ENCODE data around the gene YJEFN3.

DNA sequence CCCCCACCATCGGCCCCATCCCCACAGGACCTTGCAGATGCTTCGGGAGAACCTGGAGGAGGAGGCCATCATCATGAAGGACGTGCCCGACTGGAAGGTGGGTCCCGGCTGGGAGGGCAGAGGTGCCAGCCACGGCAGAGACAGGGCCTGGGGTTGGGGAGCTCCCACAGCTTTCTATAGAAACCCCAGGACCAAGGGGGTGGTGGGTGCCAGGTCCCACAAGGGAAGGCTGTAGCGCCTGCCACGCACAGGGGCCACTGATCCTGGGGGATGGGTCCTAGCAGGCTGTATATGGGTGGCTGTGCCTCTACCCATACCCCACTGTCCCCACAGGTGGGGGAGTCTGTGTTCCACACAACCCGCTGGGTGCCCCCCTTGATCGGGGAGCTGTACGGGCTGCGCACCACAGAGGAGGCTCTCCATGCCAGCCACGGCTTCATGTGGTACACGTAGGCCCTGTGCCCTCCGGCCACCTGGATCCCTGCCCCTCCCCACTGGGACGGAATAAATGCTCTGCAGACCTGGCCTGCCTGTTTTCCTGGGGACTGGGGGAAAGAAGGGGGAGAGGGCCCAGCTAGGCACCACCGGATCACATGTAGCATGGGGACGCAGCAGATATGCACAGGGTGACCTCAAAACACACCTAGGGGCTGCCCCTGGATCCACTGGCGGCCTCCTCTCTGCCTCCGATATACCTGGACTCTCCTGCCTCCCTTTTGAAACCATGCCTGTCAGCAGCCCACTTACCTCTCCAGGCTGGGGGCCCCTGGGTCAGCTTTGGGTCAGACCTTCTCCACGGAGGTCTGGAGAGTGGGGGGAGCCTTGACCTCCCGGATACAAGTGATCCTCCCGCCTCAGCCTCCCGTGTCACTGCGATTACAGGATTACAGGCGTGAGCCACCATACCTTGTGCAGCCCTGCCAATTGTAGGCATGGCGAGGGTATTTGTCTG lies 761 bp upstream of the YJEFN3 start:
- TF ChIP-seq, protein P1, sequence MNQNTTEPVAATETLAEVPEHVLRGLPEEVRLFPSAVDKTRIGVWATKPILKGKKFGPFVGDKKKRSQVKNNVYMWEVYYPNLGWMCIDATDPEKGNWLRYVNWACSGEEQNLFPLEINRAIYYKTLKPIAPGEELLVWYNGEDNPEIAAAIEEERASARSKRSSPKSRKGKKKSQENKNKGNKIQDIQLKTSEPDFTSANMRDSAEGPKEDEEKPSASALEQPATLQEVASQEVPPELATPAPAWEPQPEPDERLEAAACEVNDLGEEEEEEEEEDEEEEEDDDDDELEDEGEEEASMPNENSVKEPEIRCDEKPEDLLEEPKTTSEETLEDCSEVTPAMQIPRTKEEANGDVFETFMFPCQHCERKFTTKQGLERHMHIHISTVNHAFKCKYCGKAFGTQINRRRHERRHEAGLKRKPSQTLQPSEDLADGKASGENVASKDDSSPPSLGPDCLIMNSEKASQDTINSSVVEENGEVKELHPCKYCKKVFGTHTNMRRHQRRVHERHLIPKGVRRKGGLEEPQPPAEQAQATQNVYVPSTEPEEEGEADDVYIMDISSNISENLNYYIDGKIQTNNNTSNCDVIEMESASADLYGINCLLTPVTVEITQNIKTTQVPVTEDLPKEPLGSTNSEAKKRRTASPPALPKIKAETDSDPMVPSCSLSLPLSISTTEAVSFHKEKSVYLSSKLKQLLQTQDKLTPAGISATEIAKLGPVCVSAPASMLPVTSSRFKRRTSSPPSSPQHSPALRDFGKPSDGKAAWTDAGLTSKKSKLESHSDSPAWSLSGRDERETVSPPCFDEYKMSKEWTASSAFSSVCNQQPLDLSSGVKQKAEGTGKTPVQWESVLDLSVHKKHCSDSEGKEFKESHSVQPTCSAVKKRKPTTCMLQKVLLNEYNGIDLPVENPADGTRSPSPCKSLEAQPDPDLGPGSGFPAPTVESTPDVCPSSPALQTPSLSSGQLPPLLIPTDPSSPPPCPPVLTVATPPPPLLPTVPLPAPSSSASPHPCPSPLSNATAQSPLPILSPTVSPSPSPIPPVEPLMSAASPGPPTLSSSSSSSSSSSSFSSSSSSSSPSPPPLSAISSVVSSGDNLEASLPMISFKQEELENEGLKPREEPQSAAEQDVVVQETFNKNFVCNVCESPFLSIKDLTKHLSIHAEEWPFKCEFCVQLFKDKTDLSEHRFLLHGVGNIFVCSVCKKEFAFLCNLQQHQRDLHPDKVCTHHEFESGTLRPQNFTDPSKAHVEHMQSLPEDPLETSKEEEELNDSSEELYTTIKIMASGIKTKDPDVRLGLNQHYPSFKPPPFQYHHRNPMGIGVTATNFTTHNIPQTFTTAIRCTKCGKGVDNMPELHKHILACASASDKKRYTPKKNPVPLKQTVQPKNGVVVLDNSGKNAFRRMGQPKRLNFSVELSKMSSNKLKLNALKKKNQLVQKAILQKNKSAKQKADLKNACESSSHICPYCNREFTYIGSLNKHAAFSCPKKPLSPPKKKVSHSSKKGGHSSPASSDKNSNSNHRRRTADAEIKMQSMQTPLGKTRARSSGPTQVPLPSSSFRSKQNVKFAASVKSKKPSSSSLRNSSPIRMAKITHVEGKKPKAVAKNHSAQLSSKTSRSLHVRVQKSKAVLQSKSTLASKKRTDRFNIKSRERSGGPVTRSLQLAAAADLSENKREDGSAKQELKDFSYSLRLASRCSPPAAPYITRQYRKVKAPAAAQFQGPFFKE (tag by site-specific recombination; IDR thresholded peaks at IDR 0.05; ENCODE audit: borderline replicate concordance) = no peak
- TF ChIP-seq, protein P2, sequence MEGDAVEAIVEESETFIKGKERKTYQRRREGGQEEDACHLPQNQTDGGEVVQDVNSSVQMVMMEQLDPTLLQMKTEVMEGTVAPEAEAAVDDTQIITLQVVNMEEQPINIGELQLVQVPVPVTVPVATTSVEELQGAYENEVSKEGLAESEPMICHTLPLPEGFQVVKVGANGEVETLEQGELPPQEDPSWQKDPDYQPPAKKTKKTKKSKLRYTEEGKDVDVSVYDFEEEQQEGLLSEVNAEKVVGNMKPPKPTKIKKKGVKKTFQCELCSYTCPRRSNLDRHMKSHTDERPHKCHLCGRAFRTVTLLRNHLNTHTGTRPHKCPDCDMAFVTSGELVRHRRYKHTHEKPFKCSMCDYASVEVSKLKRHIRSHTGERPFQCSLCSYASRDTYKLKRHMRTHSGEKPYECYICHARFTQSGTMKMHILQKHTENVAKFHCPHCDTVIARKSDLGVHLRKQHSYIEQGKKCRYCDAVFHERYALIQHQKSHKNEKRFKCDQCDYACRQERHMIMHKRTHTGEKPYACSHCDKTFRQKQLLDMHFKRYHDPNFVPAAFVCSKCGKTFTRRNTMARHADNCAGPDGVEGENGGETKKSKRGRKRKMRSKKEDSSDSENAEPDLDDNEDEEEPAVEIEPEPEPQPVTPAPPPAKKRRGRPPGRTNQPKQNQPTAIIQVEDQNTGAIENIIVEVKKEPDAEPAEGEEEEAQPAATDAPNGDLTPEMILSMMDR (tag by site-specific recombination; IDR thresholded peaks at IDR 0.05) = no peak
- TF ChIP-seq ZNF530 (tag by site-specific recombination; IDR thresholded peaks at IDR 0.05; ENCODE audit: low read depth) (no peak), ZBTB17 (tag by site-specific recombination; IDR thresholded peaks at IDR 0.05) (no peak), SP7 (tag by site-specific recombination; IDR thresholded peaks at IDR 0.05) (no peak), BCL11A (tag by site-specific recombination; IDR thresholded peaks at IDR 0.05; ENCODE audit: low read depth) (no peak)
- TF ChIP-seq, protein P3, sequence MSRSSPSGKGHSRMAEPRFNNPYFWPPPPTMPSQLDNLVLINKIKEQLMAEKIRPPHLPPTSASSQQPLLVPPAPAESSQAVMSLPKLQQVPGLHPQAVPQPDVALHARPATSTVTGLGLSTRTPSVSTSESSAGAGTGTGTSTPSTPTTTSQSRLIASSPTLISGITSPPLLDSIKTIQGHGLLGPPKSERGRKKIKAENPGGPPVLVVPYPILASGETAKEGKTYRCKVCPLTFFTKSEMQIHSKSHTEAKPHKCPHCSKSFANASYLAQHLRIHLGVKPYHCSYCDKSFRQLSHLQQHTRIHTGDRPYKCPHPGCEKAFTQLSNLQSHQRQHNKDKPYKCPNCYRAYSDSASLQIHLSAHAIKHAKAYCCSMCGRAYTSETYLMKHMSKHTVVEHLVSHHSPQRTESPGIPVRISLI (tag by site-specific recombination; IDR thresholded peaks at IDR 0.05) = no peak
- TF ChIP-seq, protein P4, sequence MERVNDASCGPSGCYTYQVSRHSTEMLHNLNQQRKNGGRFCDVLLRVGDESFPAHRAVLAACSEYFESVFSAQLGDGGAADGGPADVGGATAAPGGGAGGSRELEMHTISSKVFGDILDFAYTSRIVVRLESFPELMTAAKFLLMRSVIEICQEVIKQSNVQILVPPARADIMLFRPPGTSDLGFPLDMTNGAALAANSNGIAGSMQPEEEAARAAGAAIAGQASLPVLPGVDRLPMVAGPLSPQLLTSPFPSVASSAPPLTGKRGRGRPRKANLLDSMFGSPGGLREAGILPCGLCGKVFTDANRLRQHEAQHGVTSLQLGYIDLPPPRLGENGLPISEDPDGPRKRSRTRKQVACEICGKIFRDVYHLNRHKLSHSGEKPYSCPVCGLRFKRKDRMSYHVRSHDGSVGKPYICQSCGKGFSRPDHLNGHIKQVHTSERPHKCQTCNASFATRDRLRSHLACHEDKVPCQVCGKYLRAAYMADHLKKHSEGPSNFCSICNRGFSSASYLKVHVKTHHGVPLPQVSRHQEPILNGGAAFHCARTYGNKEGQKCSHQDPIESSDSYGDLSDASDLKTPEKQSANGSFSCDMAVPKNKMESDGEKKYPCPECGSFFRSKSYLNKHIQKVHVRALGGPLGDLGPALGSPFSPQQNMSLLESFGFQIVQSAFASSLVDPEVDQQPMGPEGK (tag by site-specific recombination; IDR thresholded peaks at IDR 0.05) = no peak
- TF ChIP-seq, protein P5, sequence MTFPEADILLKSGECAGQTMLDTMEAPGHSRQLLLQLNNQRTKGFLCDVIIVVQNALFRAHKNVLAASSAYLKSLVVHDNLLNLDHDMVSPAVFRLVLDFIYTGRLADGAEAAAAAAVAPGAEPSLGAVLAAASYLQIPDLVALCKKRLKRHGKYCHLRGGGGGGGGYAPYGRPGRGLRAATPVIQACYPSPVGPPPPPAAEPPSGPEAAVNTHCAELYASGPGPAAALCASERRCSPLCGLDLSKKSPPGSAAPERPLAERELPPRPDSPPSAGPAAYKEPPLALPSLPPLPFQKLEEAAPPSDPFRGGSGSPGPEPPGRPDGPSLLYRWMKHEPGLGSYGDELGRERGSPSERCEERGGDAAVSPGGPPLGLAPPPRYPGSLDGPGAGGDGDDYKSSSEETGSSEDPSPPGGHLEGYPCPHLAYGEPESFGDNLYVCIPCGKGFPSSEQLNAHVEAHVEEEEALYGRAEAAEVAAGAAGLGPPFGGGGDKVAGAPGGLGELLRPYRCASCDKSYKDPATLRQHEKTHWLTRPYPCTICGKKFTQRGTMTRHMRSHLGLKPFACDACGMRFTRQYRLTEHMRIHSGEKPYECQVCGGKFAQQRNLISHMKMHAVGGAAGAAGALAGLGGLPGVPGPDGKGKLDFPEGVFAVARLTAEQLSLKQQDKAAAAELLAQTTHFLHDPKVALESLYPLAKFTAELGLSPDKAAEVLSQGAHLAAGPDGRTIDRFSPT (tag by site-specific recombination; IDR thresholded peaks at IDR 0.05) = no peak
